Measurements from ENCODE around the gene MACROD2. TPM values are rescaled to one million over a fixed set of nuclear protein-coding genes. Genes with fewer than 3 reads are reported as not detected.

MACROD2 gene
- total and polyA plus RNA-seq, 2 of the 4 experiments (the other 2 are of a cell fraction) = not detected

DNA sequence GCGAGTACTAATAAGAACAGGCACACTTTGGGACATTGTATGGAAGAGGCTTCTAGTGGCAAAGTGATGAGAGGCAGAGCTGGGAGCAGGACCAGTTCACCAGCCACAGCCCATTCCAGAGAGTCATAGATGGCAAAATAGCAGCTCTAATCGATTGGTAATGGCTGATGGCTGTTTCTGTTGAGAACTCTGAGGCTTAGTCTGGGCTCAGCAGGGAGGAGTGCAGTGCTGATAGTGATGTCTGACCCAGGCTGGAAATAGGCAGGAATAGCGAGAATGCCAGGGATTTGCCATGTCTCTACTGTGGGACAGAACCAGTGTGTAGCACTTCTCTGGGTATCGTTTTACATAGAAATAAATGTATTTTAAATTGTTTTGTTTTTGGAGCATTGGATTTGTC, 962.1 kb downstream of the MACROD2 start:
- Histone ChIP-seq H3K23ac (ENCODE audit: low read depth, low read length) (no peak overlapping the region), H3K9ac (ENCODE audit: low read depth, low read length) (no peak overlapping the region), H3K4me2 (ENCODE audit: low read depth, low read length) (no peak overlapping the region), H3K27me3 (ENCODE audit: control insufficient read depth, insufficient read depth, low read length) (no peaks in the 10 kb centered on the region), H4K5ac (ENCODE audit: low read depth, low read length) (no peak overlapping the region), H4K8ac (ENCODE audit: low read depth in 2 of 2, low read length in 2 of 2) (no peak overlapping the region), H2BK15ac (ENCODE audit: low read depth, low read length) (no peak overlapping the region), H3K4ac (ENCODE audit: low read depth, low read length) (no peak overlapping the region), H2BK5ac (ENCODE audit: low read depth, low read length, poor library complexity, severe bottlenecking) (no peak overlapping the region), H2AK5ac (ENCODE audit: low read depth, low read length) (no peak overlapping the region), H3K9me1 (ENCODE audit: insufficient read depth, low read length) (no peaks in the 10 kb centered on the region), H3K4me3 (ENCODE audit: insufficient read depth, low read depth, low read length) (no peak overlapping the region), H3K18ac (ENCODE audit: low read depth, low read length) (no peak overlapping the region), H3K56ac (ENCODE audit: extremely low read depth, insufficient read depth, low read length) (no peak overlapping the region), H2BK120ac (ENCODE audit: low read depth, low read length) (no peak overlapping the region), H3K79me1 (ENCODE audit: low read depth in 1 of 2, low read length in 2 of 2) (no peaks in the 10 kb centered on the region), H3K4me1 (ENCODE audit: control insufficient read depth, insufficient read depth, low read length) (no peaks in the 10 kb centered on the region), H3K9me3 (ENCODE audit: control insufficient read depth, insufficient read depth, low read length) (peaks cover 3% of the 10 kb centered on the region), H4K91ac (ENCODE audit: insufficient read depth, low read depth, low read length) (no peak overlapping the region), H2AK9ac (replicated peaks; ENCODE audit: low read depth, low read length, poor library complexity) (no peak overlapping the region), H2BK20ac (ENCODE audit: low read depth, low read length) (no peak overlapping the region), H3K36me3 (ENCODE audit: control insufficient read depth, insufficient read depth, low read length) (no peaks in the 10 kb centered on the region), H4K20me1 (ENCODE audit: insufficient read depth, low read length) (no peaks in the 10 kb centered on the region), H3K27ac (ENCODE audit: insufficient read depth, low read length) (no peak overlapping the region), H2AFZ (replicated peaks; ENCODE audit: low read length, poor library complexity) (no peak overlapping the region), H3K14ac (replicated peaks; ENCODE audit: low read depth, low read length) (no peak overlapping the region)
- TF ChIP-seq MAZ (IDR thresholded peaks at IDR 0.05; ENCODE audit: borderline replicate concordance, low read depth, low read length) = no peak
- no peak for TF ChIP-seq RFX5 (IDR thresholded peaks at IDR 0.05; ENCODE audit: low read depth, low read length)
- no peak for TF ChIP-seq BHLHE40 (IDR thresholded peaks at IDR 0.05; ENCODE audit: low read depth, low read length)
- no peak for TF ChIP-seq SMC3 (IDR thresholded peaks at IDR 0.05; ENCODE audit: low read depth, low read length)
- TF ChIP-seq MXI1 (IDR thresholded peaks at IDR 0.05; ENCODE audit: borderline replicate concordance, low read depth, low read length) = no peak
- TF ChIP-seq, protein P1, sequence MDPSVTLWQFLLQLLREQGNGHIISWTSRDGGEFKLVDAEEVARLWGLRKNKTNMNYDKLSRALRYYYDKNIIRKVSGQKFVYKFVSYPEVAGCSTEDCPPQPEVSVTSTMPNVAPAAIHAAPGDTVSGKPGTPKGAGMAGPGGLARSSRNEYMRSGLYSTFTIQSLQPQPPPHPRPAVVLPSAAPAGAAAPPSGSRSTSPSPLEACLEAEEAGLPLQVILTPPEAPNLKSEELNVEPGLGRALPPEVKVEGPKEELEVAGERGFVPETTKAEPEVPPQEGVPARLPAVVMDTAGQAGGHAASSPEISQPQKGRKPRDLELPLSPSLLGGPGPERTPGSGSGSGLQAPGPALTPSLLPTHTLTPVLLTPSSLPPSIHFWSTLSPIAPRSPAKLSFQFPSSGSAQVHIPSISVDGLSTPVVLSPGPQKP (IDR thresholded peaks at IDR 0.05; ENCODE audit: borderline replicate concordance, low read depth, low read length) = no peak
- no peak for TF ChIP-seq MAFK (IDR thresholded peaks at IDR 0.05; ENCODE audit: low read depth, low read length)
- TF ChIP-seq NFE2L2 (IDR thresholded peaks at IDR 0.05; ENCODE audit: low read depth, low read length) = no peak
- no peak for TF ChIP-seq CEBPB (IDR thresholded peaks at IDR 0.05; ENCODE audit: low read depth, low read length)
- TF ChIP-seq, protein P2, sequence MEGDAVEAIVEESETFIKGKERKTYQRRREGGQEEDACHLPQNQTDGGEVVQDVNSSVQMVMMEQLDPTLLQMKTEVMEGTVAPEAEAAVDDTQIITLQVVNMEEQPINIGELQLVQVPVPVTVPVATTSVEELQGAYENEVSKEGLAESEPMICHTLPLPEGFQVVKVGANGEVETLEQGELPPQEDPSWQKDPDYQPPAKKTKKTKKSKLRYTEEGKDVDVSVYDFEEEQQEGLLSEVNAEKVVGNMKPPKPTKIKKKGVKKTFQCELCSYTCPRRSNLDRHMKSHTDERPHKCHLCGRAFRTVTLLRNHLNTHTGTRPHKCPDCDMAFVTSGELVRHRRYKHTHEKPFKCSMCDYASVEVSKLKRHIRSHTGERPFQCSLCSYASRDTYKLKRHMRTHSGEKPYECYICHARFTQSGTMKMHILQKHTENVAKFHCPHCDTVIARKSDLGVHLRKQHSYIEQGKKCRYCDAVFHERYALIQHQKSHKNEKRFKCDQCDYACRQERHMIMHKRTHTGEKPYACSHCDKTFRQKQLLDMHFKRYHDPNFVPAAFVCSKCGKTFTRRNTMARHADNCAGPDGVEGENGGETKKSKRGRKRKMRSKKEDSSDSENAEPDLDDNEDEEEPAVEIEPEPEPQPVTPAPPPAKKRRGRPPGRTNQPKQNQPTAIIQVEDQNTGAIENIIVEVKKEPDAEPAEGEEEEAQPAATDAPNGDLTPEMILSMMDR (conservative IDR thresholded peaks at IDR 0.05; ENCODE audit: low read depth, low read length) = no peak
- no peak for TF ChIP-seq POLR2A (IDR thresholded peaks at IDR 0.05; ENCODE audit: low read depth, low read length)
- TF ChIP-seq FOS (IDR thresholded peaks at IDR 0.05; ENCODE audit: low read depth, low read length) = no peak
- TF ChIP-seq RCOR1 (IDR thresholded peaks at IDR 0.05; ENCODE audit: insufficient replicate concordance, low read length) = no peak
- no peak for TF ChIP-seq USF2 (IDR thresholded peaks at IDR 0.05; ENCODE audit: low read depth, low read length)
- intact Hi-C loops (cut with micrococcal nuclease) = no loop called here
- in situ Hi-C loops (cut with MboI; ENCODE audit: low sequenced_read_pairs) = no loop called here
- ChIA-PET POLR2A (ENCODE audit: unreplicated experiment) (no interaction called here), CTCF (no interaction called here)
- DNase-seq (no peak), ATAC-seq (ENCODE audit: low read depth) (no peak)
- dilution Hi-C loops (cut with HindIII; ENCODE audit: low sequenced_read_pairs, unreplicated experiment) = no loop called here
- WGBS, 2 experiments (ENCODE audit: extremely low coverage in 2 of 2, insufficient read length in 1 of 2) = 53% methylated on average over 2 of the region's 4 CpGs; no CpG with 5 or more reads in 1 of the 2 experiments
- no TSS peak for BruUV-seq (replicated peaks)

Data from IMR-90 (cell line).